NCI-H748 treated with DMSO at 0.1 percent for 48 hours (cell line): ENCODE results near the gene SGF29.
"Not testable (repeated sequence)": the region's sequence is repeated elsewhere in the genome, so short reads cannot be mapped to it uniquely, and the experiment has no call there.

Experiments used
- DNase-seq: peaks from one replicate; lab custom pipeline; 2025; lab: John Stamatoyannopoulos, UW

The SGF29 gene

GRCh38 chr16:28596115-28596630, 42.5 kb downstream of the SGF29 start:
- DNase-seq, result no peak

DNA sequence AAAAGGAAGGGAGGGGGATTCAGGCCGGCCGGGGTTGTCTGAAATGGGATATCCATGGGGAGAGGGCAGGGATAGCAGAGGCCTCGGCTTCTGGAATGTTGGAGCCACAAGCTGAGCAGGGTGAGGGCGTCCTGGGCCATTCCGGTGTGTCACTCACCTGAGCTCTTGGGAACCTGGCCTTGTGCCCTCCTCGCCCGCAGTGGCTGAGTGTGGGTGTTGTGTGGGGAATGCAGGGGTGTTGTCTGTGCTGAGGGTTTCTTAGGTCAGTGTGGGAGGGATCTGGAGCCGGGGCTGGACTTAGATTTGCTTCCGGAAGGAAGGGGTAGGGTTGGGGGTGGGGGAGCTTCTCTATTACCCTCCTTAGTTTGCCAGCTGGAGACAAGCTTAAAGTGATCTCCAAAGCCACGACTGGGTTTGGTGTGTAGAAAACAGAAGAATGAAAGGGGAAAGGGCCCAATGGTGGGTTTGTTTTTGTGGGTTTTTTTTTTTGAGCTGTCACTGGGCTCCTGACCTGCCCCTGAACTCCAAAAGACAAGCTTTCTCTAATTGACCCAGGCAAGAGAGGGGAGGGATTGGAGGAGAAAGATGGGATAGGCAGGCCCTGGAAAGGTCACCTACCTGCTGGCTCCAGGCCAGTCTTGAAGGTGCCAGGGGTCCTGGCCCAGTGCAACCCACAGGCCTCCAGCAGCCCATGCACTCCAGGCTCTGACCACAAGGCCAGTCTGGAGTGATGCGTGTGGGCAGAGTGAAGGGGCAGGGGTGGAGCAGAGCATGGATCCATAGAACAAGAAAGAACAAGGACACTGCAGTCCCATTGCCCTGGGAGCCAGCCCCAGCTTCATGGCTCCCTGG, 43.3 kb downstream of the SGF29 start, which contains the start of gene SULT1A2:
SULT1A2 (minus strand) TSS at position 211 of the 852 bp plus-strand sequence. CDS start 1,120 bp downstream, outside the sequence.
- no peak for DNase-seq

- no peak for DNase-seq
These were observed 44.1 kb downstream of the SGF29 start for GRCh38 chr16:28597692-28598261.

- DNase-seq, result not testable (repeated sequence)
These were observed 45.9 kb downstream of the SGF29 start for GRCh38 chr16:28599377-28600285.

GRCh38 chr16:28600965-28601364, 47.2 kb downstream of the SGF29 start:
- not testable (repeated sequence) for DNase-seq

DNA sequence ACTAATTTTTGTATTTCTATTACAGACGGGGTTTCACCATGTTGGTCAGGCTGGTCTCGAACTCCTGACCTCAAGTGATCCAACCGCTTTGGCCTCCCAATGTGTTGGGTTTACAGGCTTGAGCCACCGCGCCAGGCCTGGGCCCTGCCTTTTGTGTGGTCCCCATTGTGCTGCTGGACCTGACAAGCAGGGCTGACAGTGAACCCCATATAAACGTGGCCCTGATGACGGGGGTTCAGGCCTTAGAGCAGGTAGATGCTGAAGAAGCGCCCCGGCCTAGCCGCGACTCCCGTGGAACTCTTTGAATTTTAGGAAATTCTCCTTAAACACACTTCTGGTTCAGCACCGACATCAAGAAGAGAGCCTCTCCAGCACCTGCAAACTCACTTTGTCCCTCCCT, 47.9 kb downstream of the SGF29 start:
- DNase-seq, result not testable (repeated sequence)

DNA sequence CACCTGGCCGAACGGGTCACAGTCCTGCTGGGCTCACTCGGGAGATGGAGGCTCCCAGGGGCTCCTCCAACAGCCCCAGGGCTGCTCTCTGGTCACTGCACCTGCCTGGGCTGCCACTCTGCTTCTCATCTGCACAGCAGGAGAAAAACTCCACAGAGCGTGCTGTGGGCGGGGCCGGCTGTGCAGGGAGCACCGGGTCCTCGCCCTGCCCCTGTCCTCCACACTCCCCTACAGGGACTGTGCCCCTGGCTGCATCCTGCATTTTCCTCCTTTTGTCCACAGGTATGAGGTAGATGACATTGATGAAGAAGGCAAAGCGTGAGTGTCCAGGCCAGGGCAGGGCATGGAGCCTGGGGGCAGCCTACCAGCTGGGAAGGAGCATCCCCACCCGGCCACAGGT, 48.3 kb downstream of the SGF29 start:
- DNase-seq, result not testable (repeated sequence)

DNA sequence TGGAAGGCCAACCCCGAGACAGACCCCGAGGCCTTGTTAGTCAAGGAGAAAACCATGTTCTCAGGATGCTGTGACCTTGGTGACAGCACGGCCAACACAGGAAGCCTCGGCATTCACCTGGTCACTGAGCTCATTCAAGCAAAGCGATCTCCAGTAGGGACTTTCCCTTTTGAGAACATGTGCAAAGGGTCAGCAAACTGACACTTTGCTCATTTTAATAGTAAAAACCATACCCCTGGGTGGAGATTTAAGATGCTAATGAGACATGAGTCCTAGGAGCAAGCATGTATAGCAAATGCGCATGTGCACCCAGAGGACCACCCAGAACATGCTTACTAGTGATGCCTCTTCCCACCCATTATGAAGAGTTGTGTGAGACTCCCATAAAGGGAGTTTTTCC, 48.8 kb downstream of the SGF29 start:
- no peak for DNase-seq

- DNase-seq, result no peak
These were observed 49.9 kb downstream of the SGF29 start for GRCh38 chr16:28603381-28604185.

- no peak for DNase-seq
These were observed 50.5 kb downstream of the SGF29 start for GRCh38 chr16:28604186-28604565.

- no peak for DNase-seq
These were observed 52.8 kb downstream of the SGF29 start for GRCh38 chr16:28606291-28607115.

- no peak for DNase-seq
These were observed 53.5 kb downstream of the SGF29 start for GRCh38 chr16:28607116-28607623.

GRCh38 chr16:28607681-28608495, 54.2 kb downstream of the SGF29 start:
- not testable (repeated sequence) for DNase-seq

DNA sequence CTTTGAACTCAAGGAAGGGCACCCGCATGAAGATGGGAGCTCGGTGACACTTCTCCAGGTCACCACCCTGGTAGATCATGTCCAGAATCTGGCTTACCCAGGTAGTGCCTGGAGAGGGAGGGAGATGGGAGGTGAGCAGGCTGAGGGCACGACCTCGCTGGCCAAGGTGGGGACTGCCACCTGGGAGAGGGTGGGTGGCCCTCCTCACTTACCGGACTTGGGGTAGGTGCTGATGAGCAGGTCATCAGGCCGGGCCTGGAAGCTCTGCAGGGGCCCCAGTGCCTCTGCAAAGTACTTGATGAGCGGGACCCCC, 54.7 kb downstream of the SGF29 start:
- not testable (repeated sequence) for DNase-seq

DNA sequence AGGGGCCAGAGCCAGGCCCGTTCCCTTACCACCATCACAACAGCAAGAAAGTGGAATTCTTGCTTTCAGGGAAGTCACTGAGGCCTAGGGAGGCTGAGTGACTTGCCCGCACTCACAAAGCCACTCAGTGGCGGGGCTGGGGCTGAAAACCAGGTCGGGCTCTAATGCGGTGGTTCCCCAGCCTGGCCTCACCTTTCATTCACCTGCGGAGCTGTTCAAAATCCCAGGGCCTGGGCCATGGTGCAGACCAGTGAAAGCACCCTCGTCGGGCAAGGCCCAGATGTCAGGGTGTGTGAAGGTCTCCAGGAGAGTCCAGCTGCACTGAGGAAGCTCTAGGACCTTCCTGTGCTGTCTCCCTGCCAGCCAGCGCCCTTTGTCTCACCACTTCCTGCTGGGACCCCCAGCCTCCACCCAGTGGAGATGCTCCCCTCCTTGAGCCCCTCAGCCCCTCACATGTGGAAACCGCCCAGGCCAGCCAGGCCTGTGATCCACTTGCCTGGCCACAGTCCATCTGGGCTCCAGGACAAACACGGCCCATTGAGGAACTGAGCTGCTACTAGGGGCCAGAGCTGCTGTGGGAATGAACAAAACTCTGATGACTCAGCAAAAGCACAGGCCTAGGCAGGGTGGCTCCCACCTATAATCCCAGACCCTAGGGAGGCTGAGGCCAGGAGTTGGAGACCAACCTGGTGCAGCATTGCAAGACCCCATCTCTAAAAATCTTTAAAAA, 55.3 kb downstream of the SGF29 start:
- not testable (repeated sequence) for DNase-seq

DNA sequence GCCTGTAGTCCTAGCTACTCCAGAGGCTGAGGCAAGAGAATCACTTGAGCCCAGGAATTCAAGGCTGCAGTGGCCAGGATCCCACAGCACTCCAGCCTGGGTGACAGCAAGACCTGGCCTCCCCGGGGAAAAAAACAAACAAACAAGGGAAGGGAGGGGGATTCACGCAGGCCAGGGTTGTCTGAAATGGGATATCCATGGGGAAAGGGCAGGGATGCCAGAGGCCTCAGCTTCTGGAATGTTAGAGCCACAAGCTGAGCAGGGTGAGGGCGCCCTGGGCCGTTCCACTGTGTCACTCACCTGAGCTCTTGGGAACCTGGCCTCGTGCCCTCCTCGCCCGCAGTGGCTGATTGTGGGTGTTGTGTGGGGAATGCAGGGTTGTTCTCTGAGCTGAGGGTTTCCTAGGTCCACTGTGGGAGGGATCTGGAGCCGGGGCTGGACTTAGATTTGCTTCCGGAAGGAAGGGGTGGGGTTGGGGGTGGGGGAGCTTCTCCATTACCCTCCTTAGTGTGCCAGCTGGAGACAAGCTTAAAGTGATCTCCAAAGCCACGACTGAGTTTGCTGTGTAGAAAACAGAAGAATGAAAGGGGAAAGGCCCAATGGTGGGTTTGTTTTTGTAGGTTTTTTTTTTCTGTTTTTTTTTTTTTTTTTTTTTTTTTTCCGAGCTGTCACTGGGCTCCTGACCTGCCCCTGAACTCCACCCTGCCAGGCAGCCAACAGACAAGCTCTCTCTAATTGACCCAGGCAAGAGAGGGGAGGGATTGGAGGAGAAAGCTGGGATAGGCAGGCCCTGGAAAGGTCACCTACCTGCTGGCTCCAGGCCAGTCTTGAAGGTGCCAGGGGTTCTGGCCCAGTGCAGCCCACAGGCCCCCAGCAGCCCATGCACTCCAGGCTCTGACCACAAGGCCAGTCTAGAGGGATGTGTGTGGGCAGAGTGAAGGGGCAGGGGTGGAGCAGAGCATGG, 56.2 kb downstream of the SGF29 start, which contains the start of gene SULT1A1:
SULT1A1 (minus strand) TSS at position 414 of the 964 bp plus-strand sequence. CDS start 1,189 bp downstream, outside the sequence.
- DNase-seq, result no peak

DNA sequence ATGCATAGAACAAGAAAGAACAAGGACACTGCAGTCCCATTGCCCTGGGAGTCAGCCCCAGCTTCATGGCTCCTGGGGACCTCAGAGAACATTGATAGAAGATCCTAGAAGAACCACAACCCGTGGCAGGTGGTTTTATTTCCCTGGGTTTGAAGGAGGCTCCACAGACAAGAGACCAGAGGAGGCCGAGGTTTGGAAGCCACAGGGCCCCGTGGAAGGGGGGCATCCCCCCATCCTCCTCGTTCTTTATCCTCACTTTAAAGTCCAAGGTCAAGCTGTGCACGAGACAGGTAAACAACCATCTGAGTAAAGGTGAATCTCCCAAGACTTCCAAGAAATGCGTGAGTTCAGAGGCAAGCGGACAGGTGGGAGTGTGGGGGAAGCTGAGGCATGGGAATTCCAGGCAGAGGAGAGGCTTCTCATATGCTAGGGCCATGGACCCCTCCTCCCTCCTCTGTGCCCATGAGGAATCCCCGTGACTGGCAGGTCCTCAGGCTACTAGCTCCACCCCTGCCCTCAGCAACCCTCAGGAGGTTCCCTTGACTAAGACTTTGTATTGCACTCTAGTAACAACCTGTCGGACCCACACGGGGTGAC, 57.0 kb downstream of the SGF29 start:
- no peak for DNase-seq
